ENCODE measurements around the gene MLLT6.

Gene MLLT6

DNA sequence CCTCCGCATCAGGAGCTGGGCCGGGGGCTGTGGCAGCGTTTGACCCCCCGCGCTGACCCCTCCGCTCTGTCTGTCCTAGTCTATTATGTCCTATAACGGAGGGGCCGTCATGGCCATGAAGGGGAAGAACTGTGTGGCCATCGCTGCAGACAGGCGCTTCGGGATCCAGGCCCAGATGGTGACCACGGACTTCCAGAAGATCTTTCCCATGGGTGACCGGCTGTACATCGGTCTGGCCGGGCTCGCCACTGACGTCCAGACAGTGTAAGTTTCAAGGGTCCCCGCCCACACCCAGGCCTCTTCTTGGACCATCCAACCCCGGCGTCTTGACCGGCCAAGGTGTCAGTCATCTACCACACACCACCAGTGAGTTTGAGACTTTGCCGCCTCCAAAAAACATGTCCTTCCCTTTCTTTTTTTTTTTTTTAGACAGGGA lies 48.0 kb downstream of the MLLT6 start:
- no peak for DNase-seq (ENCODE audit: insufficient read length, low spot score)
- FAIRE-seq, result no peak

GRCh38 chr17:38761612-38762011 lies 56.5 kb downstream of the MLLT6 start:
- FAIRE-seq (no peak), DNase-seq (ENCODE audit: insufficient read length, low spot score) (no peak)

GRCh38 chr17:38762231-38762630 lies 57.2 kb downstream of the MLLT6 start:
- FAIRE-seq (no peak), DNase-seq (ENCODE audit: insufficient read length, low spot score) (no peak)

DNA sequence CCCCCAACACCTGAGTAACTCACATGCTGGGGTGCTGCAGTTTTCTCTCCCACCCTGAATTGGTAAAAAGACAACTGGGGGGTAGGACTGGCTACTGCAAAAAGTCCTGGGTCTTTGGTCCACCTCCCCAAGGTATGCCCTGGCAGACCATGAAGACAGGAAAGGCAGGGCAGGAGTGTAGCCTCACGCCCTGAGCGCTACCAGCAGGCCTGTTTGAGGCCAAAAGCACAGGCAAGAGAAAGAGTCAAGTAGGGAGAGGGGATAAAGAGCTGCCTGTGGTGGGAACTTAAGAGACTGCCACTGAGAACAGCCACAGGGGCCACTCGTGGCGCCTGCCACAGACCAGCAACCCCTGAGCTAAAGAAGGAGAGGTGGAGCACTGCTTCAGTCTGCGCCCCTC lies 61.3 kb downstream of the MLLT6 start:
- DNase-seq (ENCODE audit: insufficient read length, low spot score), result no peak
- no peak for FAIRE-seq

DNA sequence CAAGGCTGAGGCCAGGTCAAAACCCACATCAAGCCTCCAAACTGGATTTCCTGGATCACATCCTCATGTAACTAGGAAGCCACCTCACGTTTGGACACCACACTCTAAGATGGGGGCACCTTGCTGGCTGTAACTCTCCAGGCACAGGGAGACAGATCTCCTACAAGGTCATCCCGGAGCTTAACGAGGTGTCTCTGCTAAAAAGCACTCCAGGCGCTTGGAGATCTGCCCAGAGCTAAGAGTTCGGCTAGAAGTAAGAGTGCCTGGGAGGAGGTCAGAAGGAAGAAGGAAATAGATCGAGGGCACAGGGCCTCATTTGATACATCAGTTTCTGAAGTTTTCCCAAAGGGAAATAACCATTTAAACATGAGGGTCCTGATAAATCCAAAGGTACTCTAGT lies 63.3 kb downstream of the MLLT6 start:
- DNase-seq (ENCODE audit: insufficient read length, low spot score) (no peak), FAIRE-seq (no peak)

DNA sequence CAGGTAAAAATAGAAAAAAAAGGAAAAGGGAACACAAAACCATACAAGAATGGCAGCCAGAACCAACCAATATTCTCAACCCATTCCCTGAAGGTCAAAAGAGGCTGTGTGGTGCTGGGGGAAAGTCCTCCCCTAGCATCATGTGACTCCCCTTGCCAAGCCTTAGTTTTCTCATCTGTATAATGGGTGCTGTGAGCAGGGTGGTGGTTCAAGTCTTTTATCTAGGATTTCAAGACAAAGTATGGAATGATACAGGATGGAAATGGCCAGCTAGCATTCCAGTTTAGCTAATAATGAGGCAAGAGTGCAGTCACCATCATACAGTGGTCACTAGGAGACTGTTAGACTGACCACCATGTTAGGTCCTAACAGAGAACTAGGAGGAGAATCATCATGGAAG lies 68.2 kb downstream of the MLLT6 start:
- DNase-seq (ENCODE audit: insufficient read length, low spot score), result no peak
- FAIRE-seq, result no peak

GRCh38 chr17:38777641-38778250 lies 72.7 kb downstream of the MLLT6 start:
- DNase-seq (ENCODE audit: insufficient read length, low spot score) (no peak), FAIRE-seq (no peak)

All from GM19239 (cell line).